Measurements from ENCODE around the gene KIF26A. TPM values are rescaled to one million over a fixed set of nuclear protein-coding genes. Genes with fewer than 3 reads are reported as not detected.

KIF26A gene
- total RNA-seq, 4 donors from 2014 or later, result 0.53 to 5.8 (median 1.6) TPM

DNA sequence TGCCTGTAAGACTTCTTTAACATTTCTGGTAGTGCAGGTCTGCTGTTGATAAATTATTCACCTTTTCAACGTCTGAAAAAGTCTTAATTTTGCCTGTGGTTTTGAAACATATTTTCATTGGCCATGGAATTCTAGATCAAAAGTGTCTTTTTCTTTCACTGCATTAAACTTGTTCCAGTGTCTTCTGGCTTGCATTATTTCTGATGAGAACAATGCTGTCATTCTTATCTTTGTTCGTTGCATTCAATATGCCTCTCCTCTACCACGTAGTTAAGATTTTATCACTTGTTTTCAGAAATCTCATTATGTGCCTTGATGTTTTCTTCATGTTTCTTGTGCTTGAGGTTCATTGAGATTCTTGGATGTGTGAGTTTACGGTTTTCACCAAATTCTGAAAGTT, 13.4 kb upstream of the KIF26A start:
- H3K36me3 ChIP-seq, result no peaks in the 10 kb centered on the region
- TF ChIP-seq, protein P1, sequence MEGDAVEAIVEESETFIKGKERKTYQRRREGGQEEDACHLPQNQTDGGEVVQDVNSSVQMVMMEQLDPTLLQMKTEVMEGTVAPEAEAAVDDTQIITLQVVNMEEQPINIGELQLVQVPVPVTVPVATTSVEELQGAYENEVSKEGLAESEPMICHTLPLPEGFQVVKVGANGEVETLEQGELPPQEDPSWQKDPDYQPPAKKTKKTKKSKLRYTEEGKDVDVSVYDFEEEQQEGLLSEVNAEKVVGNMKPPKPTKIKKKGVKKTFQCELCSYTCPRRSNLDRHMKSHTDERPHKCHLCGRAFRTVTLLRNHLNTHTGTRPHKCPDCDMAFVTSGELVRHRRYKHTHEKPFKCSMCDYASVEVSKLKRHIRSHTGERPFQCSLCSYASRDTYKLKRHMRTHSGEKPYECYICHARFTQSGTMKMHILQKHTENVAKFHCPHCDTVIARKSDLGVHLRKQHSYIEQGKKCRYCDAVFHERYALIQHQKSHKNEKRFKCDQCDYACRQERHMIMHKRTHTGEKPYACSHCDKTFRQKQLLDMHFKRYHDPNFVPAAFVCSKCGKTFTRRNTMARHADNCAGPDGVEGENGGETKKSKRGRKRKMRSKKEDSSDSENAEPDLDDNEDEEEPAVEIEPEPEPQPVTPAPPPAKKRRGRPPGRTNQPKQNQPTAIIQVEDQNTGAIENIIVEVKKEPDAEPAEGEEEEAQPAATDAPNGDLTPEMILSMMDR (IDR thresholded peaks at IDR 0.05), result no peak
- TF ChIP-seq POLR2A (IDR thresholded peaks at IDR 0.05), result no peak
- DNase-seq, result no peak

DNA sequence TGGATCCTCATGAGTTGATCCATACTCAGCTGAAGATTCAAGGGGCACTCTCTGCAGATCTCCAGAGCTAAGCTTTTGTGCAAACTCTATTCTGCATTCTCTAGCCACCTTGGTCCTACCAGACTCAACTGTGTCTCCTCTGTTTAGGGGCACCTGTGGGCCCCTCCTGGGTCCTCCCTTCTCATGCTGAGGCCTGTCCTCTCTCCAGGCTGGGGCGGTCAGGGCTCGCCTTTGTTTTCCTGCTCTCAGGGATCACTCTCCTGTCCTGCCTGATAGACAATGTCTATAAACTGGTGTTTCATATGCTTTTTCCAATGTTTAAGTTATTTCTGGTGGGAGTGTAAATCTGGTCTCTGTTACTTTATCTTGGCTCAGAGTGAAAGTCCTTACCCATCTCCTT, 11.6 kb upstream of the KIF26A start:
- DNase-seq, result no peak
- H3K27ac ChIP-seq, result no peak overlapping the region
- TF ChIP-seq, protein P1 (IDR thresholded peaks at IDR 0.05), result no peak
- no peaks in the 10 kb centered on the region for H3K27me3 ChIP-seq
- peaks cover 0 to 26% (median 7%) of the 10 kb centered on the region in 4 donors for H3K9me3 ChIP-seq
- H3K4me3 ChIP-seq, result no peak overlapping the region
- no peaks in the 10 kb centered on the region for H3K4me1 ChIP-seq
- H3K36me3 ChIP-seq, result no peaks in the 10 kb centered on the region

More for the DNA sequence above, 13.4 kb upstream of the KIF26A start:
- Histone ChIP-seq H3K27ac (no peak overlapping the region), H3K4me1 (no peaks in the 10 kb centered on the region), H3K4me3 (no peak overlapping the region), H3K27me3 (no peaks in the 10 kb centered on the region), H3K9me3 (peaks cover 0 to 26% (median 2%) of the 10 kb centered on the region in 4 donors)

DNA sequence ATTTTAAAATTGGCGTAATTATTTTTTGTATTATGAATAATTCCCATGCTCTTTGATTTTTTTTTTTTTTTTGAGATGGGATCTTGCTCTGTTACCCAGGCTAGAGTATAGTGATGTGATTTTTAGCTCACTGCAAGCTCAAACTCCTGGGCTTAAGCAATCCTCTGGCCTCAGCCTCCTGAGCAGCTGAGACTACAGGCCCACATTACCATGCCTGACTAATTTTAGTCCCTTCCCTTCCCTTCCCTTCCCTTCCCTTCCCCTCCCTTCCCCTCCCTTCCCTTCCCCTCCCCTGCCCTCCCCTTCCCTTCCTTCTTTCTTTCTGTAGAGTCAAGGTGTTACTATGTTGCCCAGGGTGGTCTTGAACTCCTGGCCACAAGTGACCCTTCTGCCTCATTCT, 9.4 kb upstream of the KIF26A start:
- Histone ChIP-seq H3K27ac (no peak overlapping the region), H3K4me1 (no peaks in the 10 kb centered on the region), H3K36me3 (no peaks in the 10 kb centered on the region), H3K27me3 (no peaks in the 10 kb centered on the region), H3K4me3 (no peak overlapping the region), H3K9me3 (peaks cover 0 to 22% (median 5%) of the 10 kb centered on the region in 4 donors)
- TF ChIP-seq, protein P1 (IDR thresholded peaks at IDR 0.05), result no peak
- TF ChIP-seq POLR2A (IDR thresholded peaks at IDR 0.05), result no peak
- no peak for DNase-seq

DNA sequence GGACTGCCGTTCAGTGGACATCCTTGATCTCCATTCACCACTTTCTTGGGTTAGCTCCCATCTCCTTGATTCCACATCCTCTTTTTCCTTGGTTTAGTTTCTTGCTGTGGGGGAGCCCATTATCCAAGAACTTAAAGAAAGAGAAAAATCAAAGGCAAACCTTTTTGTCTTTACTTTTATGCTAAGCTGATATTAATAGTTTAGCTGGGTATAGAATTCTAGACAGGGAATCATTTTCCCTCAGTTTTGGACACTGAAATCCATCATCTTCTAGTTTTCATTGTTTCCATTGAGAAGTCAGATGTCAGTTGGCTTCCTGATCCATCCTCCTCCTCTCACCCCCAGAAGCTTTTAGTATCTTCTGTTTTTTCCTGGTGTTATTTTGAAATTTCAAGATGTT, 8.8 kb upstream of the KIF26A start:
- no peaks in the 10 kb centered on the region for H3K27me3 ChIP-seq
- no peak overlapping the region for H3K4me3 ChIP-seq
- no peaks in the 10 kb centered on the region for H3K4me1 ChIP-seq
- H3K9me3 ChIP-seq, result peaks cover 0 to 16% (median 5%) of the 10 kb centered on the region in 4 donors
- H3K36me3 ChIP-seq, result no peaks in the 10 kb centered on the region
- H3K27ac ChIP-seq, result no peak overlapping the region
- TF ChIP-seq POLR2A (IDR thresholded peaks at IDR 0.05), result no peak
- TF ChIP-seq, protein P1 (IDR thresholded peaks at IDR 0.05), result no peak
- no peak for DNase-seq

DNA sequence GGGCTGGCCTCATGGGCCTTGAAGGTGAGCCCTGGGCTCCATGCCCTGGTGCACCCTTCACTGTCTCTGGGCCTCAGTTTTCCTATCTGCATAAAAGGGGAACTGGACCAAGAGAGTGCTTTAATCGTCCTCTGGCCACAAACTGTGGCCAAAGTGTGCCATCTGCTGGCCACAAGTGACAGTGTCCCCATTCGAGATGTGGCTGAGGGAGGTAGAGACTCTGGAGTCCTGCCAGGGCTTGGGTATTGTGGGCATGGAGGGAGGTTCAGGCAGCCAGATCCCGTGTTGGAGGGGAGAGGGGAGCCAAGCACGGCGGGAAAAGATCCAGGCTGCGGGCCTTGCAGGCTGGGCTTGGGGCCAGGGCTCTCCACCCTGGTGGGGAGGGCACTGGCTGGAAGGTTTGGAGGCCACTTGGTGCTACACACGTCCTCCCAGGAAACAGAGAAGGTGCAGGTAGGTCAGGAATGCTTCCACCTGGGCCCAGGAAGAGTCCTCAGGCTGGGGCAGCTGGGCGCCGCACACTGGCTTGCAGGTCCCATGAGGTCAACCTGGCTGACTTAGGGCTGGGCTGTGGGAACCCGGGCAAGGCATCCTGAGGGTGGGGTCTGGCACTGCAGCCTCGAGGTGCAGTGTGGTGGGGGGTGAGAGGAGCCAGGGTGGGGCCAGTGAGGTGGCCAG, 7.3 kb upstream of the KIF26A start:
- Histone ChIP-seq H3K27me3 (peaks cover 0 to 9% of the 10 kb centered on the region in 2 donors), H3K4me1 (peaks cover 0 to 4% (median 0%) of the 10 kb centered on the region in 4 donors), H3K27ac (no peak overlapping the region), H3K4me3 (no peak overlapping the region), H3K36me3 (no peaks in the 10 kb centered on the region), H3K9me3 (peaks cover 0 to 9% (median 4%) of the 10 kb centered on the region in 4 donors)
- TF ChIP-seq, protein P1 (IDR thresholded peaks at IDR 0.05), result peak in 4 of 6 experiments; percentile 45 to 91 (median 88)
- TF ChIP-seq POLR2A (IDR thresholded peaks at IDR 0.05), result no peak
- peak in 2 of 3 donors; percentile 65 to 77 for DNase-seq
